ENCODE data around the gene BRF1. TPM values are rescaled to one million over a fixed set of nuclear protein-coding genes. Genes with fewer than 3 reads are reported as not detected.
A peak's percentile ranks its signal among the peaks of the same experiment; 100 is the strongest.

BRF1 gene
- total and polyA plus RNA-seq, 2 of the 13 experiments (the other 11 are each of a cell fraction or from before 2014, with no cell fraction given): 5.1 to 11.0 TPM

- TF ChIP-seq BCL3 (CRISPR knock-in tag; IDR thresholded peaks at IDR 0.05) (peak; percentile 41; the same call in 1 of the 2 replicates), ZBTB34 (CRISPR knock-in tag; IDR thresholded peaks at IDR 0.05) (no peak), ARID4A (CRISPR knock-in tag; IDR thresholded peaks at IDR 0.05; ENCODE audit: borderline replicate concordance) (peak; percentile 12), PBX2 (CRISPR knock-in tag; IDR thresholded peaks at IDR 0.05) (no peak), SNAI1 (CRISPR knock-in tag; IDR thresholded peaks at IDR 0.05; ENCODE audit: borderline replicate concordance) (no peak), AGO2 (optimal IDR thresholded peaks at IDR 0.05; ENCODE audit: low read depth, low read length) (peak; percentile 74), ZBTB42 (CRISPR knock-in tag; IDR thresholded peaks at IDR 0.05) (peak; percentile 65; the same call in 1 of the 2 replicates), TFDP2 (CRISPR knock-in tag; IDR thresholded peaks at IDR 0.05) (no peak), ZNF10 (CRISPR knock-in tag; IDR thresholded peaks at IDR 0.05; ENCODE audit: borderline replicate concordance, low read depth) (no peak), YEATS2 (CRISPR knock-in tag; IDR thresholded peaks at IDR 0.05; ENCODE audit: borderline replicate concordance) (no peak), ZNF784 (CRISPR knock-in tag; IDR thresholded peaks at IDR 0.05; ENCODE audit: borderline replicate concordance) (peak; percentile 11; the same call in 1 of the 2 replicates), RCOR2 (CRISPR knock-in tag; IDR thresholded peaks at IDR 0.05) (no peak), DPF2 (CRISPR knock-in tag; IDR thresholded peaks at IDR 0.05; ENCODE audit: borderline replicate concordance, low read depth) (no peak), ZNF737 (CRISPR knock-in tag; IDR thresholded peaks at IDR 0.05; ENCODE audit: borderline replicate concordance) (no peak), FOXK1 (CRISPR knock-in tag; IDR thresholded peaks at IDR 0.05; ENCODE audit: borderline replicate concordance, low read depth) (no peak), ZNF335 (CRISPR knock-in tag; IDR thresholded peaks at IDR 0.05) (no peak), ATRX (CRISPR knock-in tag; IDR thresholded peaks at IDR 0.05; ENCODE audit: borderline replicate concordance) (no peak)
These were observed 903 bp downstream of the BRF1 start (continued) for GRCh38 chr14:105299654-105300541.

Data from HepG2 (cell line).